Liver (tissue), 9 donors: ENCODE results near the gene TTC23. TPM values are rescaled to one million over a fixed set of nuclear protein-coding genes. Genes with fewer than 3 reads are reported as not detected.

ENCODE experiments used
- DNase-seq: peaks from one replicate; pipeline ENCODE4 v3.0.0-alpha.2; 2017; ENCODE audit warnings: low spot score
- H3K27ac ChIP-seq, 2 donors: one replicate each; pipeline ENCODE4 v1.7.0; 2013; ENCODE audit warnings: inconsistent platforms in 2 of 2, low read length in 2 of 2, control low read depth in 1 of 2, low read depth in 1 of 2, mild to moderate bottlenecking in 1 of 2
- H3K27me3 ChIP-seq, 4 donors: one replicate each; pipeline versions ENCODE4 v1.6.1 to v1.7.0; 2013; ENCODE audit warnings: low read length in 3 of 4, inconsistent platforms in 1 of 4, mild to moderate bottlenecking in 1 of 4, moderate library complexity in 1 of 4; ENCODE audit not compliant: control insufficient read depth in 4 of 4, insufficient read depth in 4 of 4
- H3K36me3 ChIP-seq, 4 donors: one replicate each; pipeline versions ENCODE4 v1.6.1 to v1.7.0; 2013; ENCODE audit warnings: low read length in 3 of 4, mild to moderate bottlenecking in 3 of 4, low read depth in 1 of 4, moderate library complexity in 1 of 4; ENCODE audit not compliant: control insufficient read depth in 4 of 4, insufficient read depth in 3 of 4
- H3K4me1 ChIP-seq, 4 donors: one replicate each; pipeline versions ENCODE4 v1.6.1 to v1.7.0; 2013; ENCODE audit warnings: low read length in 3 of 4, mild to moderate bottlenecking in 3 of 4, moderate library complexity in 1 of 4; ENCODE audit not compliant: control insufficient read depth in 4 of 4, insufficient read depth in 4 of 4
- H3K4me3 ChIP-seq, 3 donors: one replicate each; pipeline versions ENCODE4 v1.6.1 to v1.7.0; 2013; ENCODE audit warnings: low read length in 3 of 3, control low read depth in 1 of 3, low read depth in 1 of 3, mild to moderate bottlenecking in 1 of 3
- H3K9ac ChIP-seq, 2 donors: one replicate each; pipeline ENCODE4 v1.7.0; 2013; ENCODE audit warnings: low read length in 2 of 2, mild to moderate bottlenecking in 2 of 2, moderate library complexity in 2 of 2, control low read depth in 1 of 2, low read depth in 1 of 2
- H3K9me3 ChIP-seq, 4 donors: one replicate each; pipeline versions ENCODE4 v1.6.1 to v1.7.0; 2013; ENCODE audit warnings: low read length in 3 of 4; ENCODE audit not compliant: control insufficient read depth in 4 of 4
- EGR1 ChIP-seq, 2 donors: IDR thresholded peaks; 2 replicates each; pipeline ENCODE4 v1.6.1; 2016 to 2018; ENCODE audit warnings: antibody characterized with exemption in 2 of 2, low read depth in 2 of 2
- FOXA1 ChIP-seq: IDR thresholded peaks from 2 replicates; pipeline ENCODE4 v1.6.1; 2016; ENCODE audit warnings: antibody characterized with exemption
- FOXA2 ChIP-seq: IDR thresholded peaks from 2 replicates; pipeline ENCODE4 v1.6.1; 2016; ENCODE audit warnings: antibody characterized with exemption
- GABPA ChIP-seq, 2 donors: IDR thresholded peaks in 1 of 2; conservative IDR thresholded peaks in 1 of 2; 2 replicates each; pipeline ENCODE4 v1.6.1; 2016; ENCODE audit warnings: antibody characterized with exemption in 2 of 2, mild to moderate bottlenecking in 1 of 2, moderate library complexity in 1 of 2
- HNF4G ChIP-seq: IDR thresholded peaks from 2 replicates; pipeline ENCODE4 v1.6.1; 2016; ENCODE audit warnings: antibody characterized with exemption
- JUND ChIP-seq, 2 donors: IDR thresholded peaks; 2 replicates each; pipeline ENCODE4 v1.6.1; 2016; ENCODE audit warnings: antibody characterized with exemption in 2 of 2
- MAX ChIP-seq: IDR thresholded peaks from 2 replicates; pipeline ENCODE4 v1.6.1; 2016; ENCODE audit warnings: antibody characterized with exemption
- NR2F2 ChIP-seq: IDR thresholded peaks from 2 replicates; pipeline ENCODE4 v1.6.1; 2016; ENCODE audit warnings: antibody characterized with exemption
- RAD21 ChIP-seq, 2 donors: IDR thresholded peaks; 2 replicates each; pipeline ENCODE4 v1.6.1; 2016; ENCODE audit warnings: antibody characterized with exemption in 2 of 2, mild to moderate bottlenecking in 2 of 2
- RXRA ChIP-seq, 2 donors: IDR thresholded peaks; 2 replicates each; pipeline ENCODE4 v1.6.1; 2017 to 2018; ENCODE audit warnings: antibody characterized with exemption in 2 of 2, mild to moderate bottlenecking in 1 of 2
- SP1 ChIP-seq: IDR thresholded peaks from 2 replicates; pipeline ENCODE4 v1.6.1; 2018; ENCODE audit warnings: antibody characterized with exemption, mild to moderate bottlenecking
- TAF1 ChIP-seq: conservative IDR thresholded peaks from 2 replicates; pipeline ENCODE4 v1.6.1; 2016; ENCODE audit warnings: antibody characterized with exemption, mild to moderate bottlenecking
- YY1 ChIP-seq: IDR thresholded peaks from 2 replicates; pipeline ENCODE4 v1.6.1; 2016; ENCODE audit warnings: antibody characterized with exemption, mild to moderate bottlenecking
- ZBTB33 ChIP-seq: IDR thresholded peaks from 2 replicates; pipeline ENCODE4 v1.6.1; 2016; ENCODE audit warnings: antibody characterized with exemption
- WGBS: extraction: QIAGEN DNeasy Blood & Tissue Kit; methylation state at CpG from one replicate; pipeline ENCODE4 v1.1.7; 2013; 5-methylcytosine and 5-hydroxymethylcytosine counted together
- polyA plus RNA-seq, 2 donors: library from polyadenylated mRNA; stranded (reverse) in 1 of 2; unstranded in 1 of 2; fragments of 200-250 nt in 1 of 2; fragments of >200 nt in 1 of 2; fragmentation: Nextera tagmentation in 1 of 2; extraction: Ambion mirVana in 1 of 2; gene quantifications; one replicate each; pipeline versions ENCODE4 v1.2.1 to v1.2.3, GENCODE V29; 2013 to 2015
- total RNA-seq, 2 donors: library from RNA; depleted of rRNA; stranded (reverse); fragments of >200 nt; gene quantifications; one replicate each; pipeline ENCODE4 v1.2.3, GENCODE V29; 2014
- TF ChIP-seq, protein P1 (sequence below): fragments of 150-350 bp; IDR thresholded peaks from 2 replicates; pipeline ENCODE4 v1.5.1; 2017; ENCODE audit warnings: improper control_type of control experiment, low read depth, low read length; ENCODE audit not compliant: missing input control
- TF ChIP-seq, protein P2 (sequence below): IDR thresholded peaks from 2 replicates; pipeline ENCODE4 v1.6.1; 2016; ENCODE audit warnings: antibody characterized with exemption, mild to moderate bottlenecking
- TF ChIP-seq, protein P3 (sequence below): IDR thresholded peaks from 2 replicates; pipeline ENCODE4 v1.6.1; 2016; ENCODE audit warnings: antibody characterized with exemption
- donor health status: healthy.
- donor health status: healthy.
- donor health status: healthy.
- donor health status: healthy.
- donor health status: healthy.

Gene TTC23
- total and polyA plus RNA-seq, 4 donors = 3.7 to 12.3 (median 7.2) TPM

- Histone ChIP-seq H3K9me3 (no peaks in the 10 kb centered on the region), H3K4me3 (no peak overlapping the region), H3K36me3 (peaks cover 0 to 2% (median 0%) of the 10 kb centered on the region in 4 donors), H3K27me3 (no peaks in the 10 kb centered on the region), H3K27ac (no peak overlapping the region), H3K4me1 (peaks cover 3 to 20% (median 7%) of the 10 kb centered on the region in 4 donors), H3K9ac (no peak overlapping the region)
- no peak for DNase-seq
- WGBS = 71% methylated on average over 8 of the region's 8 CpGs
- TF ChIP-seq NR2F2 = no peak
- TF ChIP-seq HNF4G = no peak
- TF ChIP-seq, protein P1, sequence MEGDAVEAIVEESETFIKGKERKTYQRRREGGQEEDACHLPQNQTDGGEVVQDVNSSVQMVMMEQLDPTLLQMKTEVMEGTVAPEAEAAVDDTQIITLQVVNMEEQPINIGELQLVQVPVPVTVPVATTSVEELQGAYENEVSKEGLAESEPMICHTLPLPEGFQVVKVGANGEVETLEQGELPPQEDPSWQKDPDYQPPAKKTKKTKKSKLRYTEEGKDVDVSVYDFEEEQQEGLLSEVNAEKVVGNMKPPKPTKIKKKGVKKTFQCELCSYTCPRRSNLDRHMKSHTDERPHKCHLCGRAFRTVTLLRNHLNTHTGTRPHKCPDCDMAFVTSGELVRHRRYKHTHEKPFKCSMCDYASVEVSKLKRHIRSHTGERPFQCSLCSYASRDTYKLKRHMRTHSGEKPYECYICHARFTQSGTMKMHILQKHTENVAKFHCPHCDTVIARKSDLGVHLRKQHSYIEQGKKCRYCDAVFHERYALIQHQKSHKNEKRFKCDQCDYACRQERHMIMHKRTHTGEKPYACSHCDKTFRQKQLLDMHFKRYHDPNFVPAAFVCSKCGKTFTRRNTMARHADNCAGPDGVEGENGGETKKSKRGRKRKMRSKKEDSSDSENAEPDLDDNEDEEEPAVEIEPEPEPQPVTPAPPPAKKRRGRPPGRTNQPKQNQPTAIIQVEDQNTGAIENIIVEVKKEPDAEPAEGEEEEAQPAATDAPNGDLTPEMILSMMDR = no peak
Measured at GRCh38 chr15:99110581-99111320, 138.6 kb downstream of the TTC23 start.

- Histone ChIP-seq H3K4me1 (peaks cover 5 to 21% (median 14%) of the 10 kb centered on the region in 4 donors), H3K27ac (no peak overlapping the region), H3K9me3 (no peaks in the 10 kb centered on the region), H3K27me3 (no peaks in the 10 kb centered on the region), H3K4me3 (no peak overlapping the region), H3K36me3 (peaks cover 0 to 2% (median 0%) of the 10 kb centered on the region in 4 donors), H3K9ac (no peak overlapping the region)
- TF ChIP-seq, protein P1 = no peak
- TF ChIP-seq FOXA1 (no peak), RAD21 (IDR thresholded peaks at IDR 0.05) (no peak), MAX (no peak), HNF4G (no peak), TAF1 (no peak), FOXA2 (no peak), RXRA (IDR thresholded peaks at IDR 0.05) (no peak), NR2F2 (no peak), ZBTB33 (no peak), EGR1 (IDR thresholded peaks at IDR 0.05; ENCODE audit: low read depth in 2 of 2) (no peak), SP1 (no peak), GABPA (IDR thresholded peaks at IDR 0.05 in 1 of 2, conservative IDR thresholded peaks at IDR 0.05 in 1 of 2) (no peak), JUND (IDR thresholded peaks at IDR 0.05) (no peak), YY1 (no peak)
- TF ChIP-seq, protein P2, sequence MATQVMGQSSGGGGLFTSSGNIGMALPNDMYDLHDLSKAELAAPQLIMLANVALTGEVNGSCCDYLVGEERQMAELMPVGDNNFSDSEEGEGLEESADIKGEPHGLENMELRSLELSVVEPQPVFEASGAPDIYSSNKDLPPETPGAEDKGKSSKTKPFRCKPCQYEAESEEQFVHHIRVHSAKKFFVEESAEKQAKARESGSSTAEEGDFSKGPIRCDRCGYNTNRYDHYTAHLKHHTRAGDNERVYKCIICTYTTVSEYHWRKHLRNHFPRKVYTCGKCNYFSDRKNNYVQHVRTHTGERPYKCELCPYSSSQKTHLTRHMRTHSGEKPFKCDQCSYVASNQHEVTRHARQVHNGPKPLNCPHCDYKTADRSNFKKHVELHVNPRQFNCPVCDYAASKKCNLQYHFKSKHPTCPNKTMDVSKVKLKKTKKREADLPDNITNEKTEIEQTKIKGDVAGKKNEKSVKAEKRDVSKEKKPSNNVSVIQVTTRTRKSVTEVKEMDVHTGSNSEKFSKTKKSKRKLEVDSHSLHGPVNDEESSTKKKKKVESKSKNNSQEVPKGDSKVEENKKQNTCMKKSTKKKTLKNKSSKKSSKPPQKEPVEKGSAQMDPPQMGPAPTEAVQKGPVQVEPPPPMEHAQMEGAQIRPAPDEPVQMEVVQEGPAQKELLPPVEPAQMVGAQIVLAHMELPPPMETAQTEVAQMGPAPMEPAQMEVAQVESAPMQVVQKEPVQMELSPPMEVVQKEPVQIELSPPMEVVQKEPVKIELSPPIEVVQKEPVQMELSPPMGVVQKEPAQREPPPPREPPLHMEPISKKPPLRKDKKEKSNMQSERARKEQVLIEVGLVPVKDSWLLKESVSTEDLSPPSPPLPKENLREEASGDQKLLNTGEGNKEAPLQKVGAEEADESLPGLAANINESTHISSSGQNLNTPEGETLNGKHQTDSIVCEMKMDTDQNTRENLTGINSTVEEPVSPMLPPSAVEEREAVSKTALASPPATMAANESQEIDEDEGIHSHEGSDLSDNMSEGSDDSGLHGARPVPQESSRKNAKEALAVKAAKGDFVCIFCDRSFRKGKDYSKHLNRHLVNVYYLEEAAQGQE = no peak
- TF ChIP-seq, protein P3, sequence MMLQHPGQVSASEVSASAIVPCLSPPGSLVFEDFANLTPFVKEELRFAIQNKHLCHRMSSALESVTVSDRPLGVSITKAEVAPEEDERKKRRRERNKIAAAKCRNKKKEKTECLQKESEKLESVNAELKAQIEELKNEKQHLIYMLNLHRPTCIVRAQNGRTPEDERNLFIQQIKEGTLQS = no peak
- DNase-seq = no peak
- WGBS = 91% methylated on average over 12 of the region's 12 CpGs
Measured at GRCh38 chr15:99110093-99110492, 139.3 kb downstream of the TTC23 start.
